HepG2 (cell line): ENCODE results near the gene TXLNA. TPM values are rescaled to one million over a fixed set of nuclear protein-coding genes. Genes with fewer than 3 reads are reported as not detected.

Experiments
- AFF4 ChIP-seq: sonication (generic); formaldehyde crosslinking; IDR thresholded peaks from 2 replicates; pipeline ENCODE4 v1.4.0; 2020; ENCODE audit warnings: missing genetic modification reagents
- EHMT2 ChIP-seq: fragments of 200-600 bp; sonication (generic); IDR thresholded peaks from 2 replicates; pipeline ENCODE4 v1.7.0; 2017; ENCODE audit warnings: antibody characterized with exemption, low read depth, low read length, borderline replicate concordance
- EP300 ChIP-seq, 3 experiments: sonication (generic) in 1 of 3; formaldehyde crosslinking in 1 of 3; IDR thresholded peaks; 2 replicates each; pipeline versions ENCODE4 v1.5.1 to v1.6.1; 2011 to 2020; ENCODE audit warnings: low read depth in 2 of 3, low read length in 2 of 3, borderline replicate concordance in 1 of 3, improper control_type of control experiment in 1 of 3, mild to moderate bottlenecking in 1 of 3, missing genetic modification reagents in 1 of 3, moderate library complexity in 1 of 3
- FIP1L1 ChIP-seq: fragments of 200-400 bp; formaldehyde crosslinking; IDR thresholded peaks from 2 replicates; pipeline ENCODE4 v1.6.1; 2018; ENCODE audit warnings: low read depth, mild to moderate bottlenecking, low read length, moderate library complexity, borderline replicate concordance; ENCODE audit not compliant: insufficient read depth
- IRX3 ChIP-seq: sonication (generic); formaldehyde crosslinking; IDR thresholded peaks from 2 replicates; pipeline ENCODE4 v1.8.1; 2023; ENCODE audit warnings: mild to moderate bottlenecking, low read depth, missing genetic modification reagents, borderline replicate concordance
- NCOA1 ChIP-seq: sonication (generic); formaldehyde crosslinking; IDR thresholded peaks from 2 replicates; pipeline ENCODE4 v1.9.0; 2021; ENCODE audit warnings: missing genetic modification reagents
- NFRKB ChIP-seq: fragments of 450-650 bp; IDR thresholded peaks from 2 replicates; pipeline ENCODE4 v1.6.1; 2017
- PAXIP1 ChIP-seq: sonication (generic); formaldehyde crosslinking; conservative IDR thresholded peaks from 2 replicates; pipeline ENCODE4 v1.4.0; 2020; ENCODE audit warnings: mild to moderate bottlenecking, missing genetic modification reagents, moderate library complexity
- SOX5 ChIP-seq: IDR thresholded peaks from 2 replicates; pipeline ENCODE4 v1.6.1; 2016; ENCODE audit warnings: borderline replicate concordance
- TCF7 ChIP-seq: sonication (generic); IDR thresholded peaks from 2 replicates; pipeline ENCODE4 v1.6.1; 2016; ENCODE audit warnings: antibody characterized with exemption, low read depth
- YEATS2 ChIP-seq: sonication (generic); formaldehyde crosslinking; IDR thresholded peaks from 2 replicates; pipeline ENCODE4 v1.4.0; 2020; ENCODE audit warnings: missing genetic modification reagents, borderline replicate concordance
- ZBTB3 ChIP-seq: sonication (generic); formaldehyde crosslinking; IDR thresholded peaks from 2 replicates; pipeline ENCODE4 v1.4.0; 2020; ENCODE audit warnings: low read depth, mild to moderate bottlenecking, moderate library complexity, missing genetic modification reagents, borderline replicate concordance
- ZBTB33 ChIP-seq: sonication (generic); formaldehyde crosslinking; IDR thresholded peaks from 2 replicates; pipeline ENCODE4 v1.4.0; 2020; ENCODE audit warnings: missing genetic modification reagents
- ZBTB42 ChIP-seq: sonication (generic); formaldehyde crosslinking; IDR thresholded peaks from 2 replicates; pipeline ENCODE4 v1.5.0; 2020; ENCODE audit warnings: mild to moderate bottlenecking, missing genetic modification reagents
- ZFY ChIP-seq: sonication (generic); formaldehyde crosslinking; IDR thresholded peaks from 2 replicates; pipeline ENCODE4 v1.4.0; 2020; ENCODE audit warnings: missing genetic modification reagents
- ZMAT3 ChIP-seq: sonication (generic); formaldehyde crosslinking; conservative IDR thresholded peaks from 2 replicates; pipeline ENCODE4 v1.7.0; 2021; ENCODE audit warnings: missing genetic modification reagents
- ZMYM2 ChIP-seq: sonication (generic); formaldehyde crosslinking; IDR thresholded peaks from 2 replicates; pipeline ENCODE4 v1.8.0; 2022; ENCODE audit warnings: mild to moderate bottlenecking, missing genetic modification reagents
- ZNF256 ChIP-seq: sonication (generic); formaldehyde crosslinking; conservative IDR thresholded peaks from 2 replicates; pipeline ENCODE4 v1.4.0; 2020; ENCODE audit warnings: missing genetic modification reagents
- ZNF326 ChIP-seq: sonication (generic); formaldehyde crosslinking; IDR thresholded peaks from 2 replicates; pipeline ENCODE4 v1.4.0; 2020; ENCODE audit warnings: missing genetic modification reagents, borderline replicate concordance
- ZNF775 ChIP-seq: sonication (generic); formaldehyde crosslinking; IDR thresholded peaks from 2 replicates; pipeline ENCODE4 v1.4.0; 2020; ENCODE audit warnings: missing genetic modification reagents, mild to moderate bottlenecking, moderate library complexity, borderline replicate concordance
- polyA plus RNA-seq, 8 experiments: library from polyadenylated mRNA; depleted of rRNA in 3 of 8; stranded (reverse) in 7 of 8; unstranded in 1 of 8; fragments of >200 nt; fragmentation: Illumina TruSeq in 4 of 8; extraction: Trizol in 4 of 8; gene quantifications; 2 replicates each; pipeline versions ENCODE4 v1.2.1 to v1.2.3, GENCODE V29; 2011 to 2016; ENCODE audit warnings: low read depth in 4 of 8, missing spikeins in 1 of 8, mixed read lengths in 1 of 8; ENCODE audit not compliant: insufficient read depth in 1 of 8
- total RNA-seq, 5 experiments: library from RNA; depleted of rRNA; stranded (reverse); fragments of >200 nt; fragmentation: Illumina TruSeq; extraction: Trizol; gene quantifications; 2 replicates each; pipeline ENCODE4 v1.2.3, GENCODE V29; 2016; ENCODE audit warnings: low read depth in 1 of 5

Gene TXLNA
- total and polyA plus RNA-seq, 2 of the 13 experiments (the other 11 are each of a cell fraction or from before 2014, with no cell fraction given) = 29.6 to 67.8 TPM

- TF ChIP-seq ZNF326 (CRISPR knock-in tag) (no peak), TCF7 (no peak), EP300 (IDR thresholded peaks at IDR 0.05; ENCODE audit: low read depth in 2 of 2, low read length in 2 of 2) (no peak), EP300 (CRISPR knock-in tag; IDR thresholded peaks at IDR 0.05; ENCODE audit: borderline replicate concordance) (no peak), NCOA1 (CRISPR knock-in tag) (no peak), ZNF256 (CRISPR knock-in tag) (0 out of 2 replicates have a peak, but pooled peaks have one; percentile 28), NFRKB (no peak), ZFY (CRISPR knock-in tag) (peak; percentile 54; the same call in 1 of the 2 replicates), IRX3 (CRISPR knock-in tag) (peak; percentile 43; the same call in 1 of the 2 replicates), YEATS2 (CRISPR knock-in tag) (no peak), EHMT2 (no peak), PAXIP1 (CRISPR knock-in tag) (no peak; the same call in 1 of the 2 replicates), ZMYM2 (CRISPR knock-in tag) (no peak), FIP1L1 (no peak), ZBTB3 (CRISPR knock-in tag) (no peak), SOX5 (CRISPR knock-in tag) (no peak), ZMAT3 (CRISPR knock-in tag) (0 out of 2 replicates have a peak, but pooled peaks have one; percentile 67), ZNF775 (CRISPR knock-in tag) (peak; percentile 73; the same call in 1 of the 2 replicates), ZBTB42 (CRISPR knock-in tag) (no peak), AFF4 (no peak), ZBTB33 (CRISPR knock-in tag) (no peak)
Measured at GRCh38 chr1:32241001-32241763, 61.7 kb downstream of the TXLNA start (continued).
